Measurements from ENCODE around the gene GPR21.

Gene GPR21

GRCh38 chr9:123061216-123061615 lies 27.7 kb downstream of the GPR21 start:
- H3K4me3 ChIP-seq (ENCODE audit: low read length), result no peak overlapping the region
- TF ChIP-seq, protein P1, sequence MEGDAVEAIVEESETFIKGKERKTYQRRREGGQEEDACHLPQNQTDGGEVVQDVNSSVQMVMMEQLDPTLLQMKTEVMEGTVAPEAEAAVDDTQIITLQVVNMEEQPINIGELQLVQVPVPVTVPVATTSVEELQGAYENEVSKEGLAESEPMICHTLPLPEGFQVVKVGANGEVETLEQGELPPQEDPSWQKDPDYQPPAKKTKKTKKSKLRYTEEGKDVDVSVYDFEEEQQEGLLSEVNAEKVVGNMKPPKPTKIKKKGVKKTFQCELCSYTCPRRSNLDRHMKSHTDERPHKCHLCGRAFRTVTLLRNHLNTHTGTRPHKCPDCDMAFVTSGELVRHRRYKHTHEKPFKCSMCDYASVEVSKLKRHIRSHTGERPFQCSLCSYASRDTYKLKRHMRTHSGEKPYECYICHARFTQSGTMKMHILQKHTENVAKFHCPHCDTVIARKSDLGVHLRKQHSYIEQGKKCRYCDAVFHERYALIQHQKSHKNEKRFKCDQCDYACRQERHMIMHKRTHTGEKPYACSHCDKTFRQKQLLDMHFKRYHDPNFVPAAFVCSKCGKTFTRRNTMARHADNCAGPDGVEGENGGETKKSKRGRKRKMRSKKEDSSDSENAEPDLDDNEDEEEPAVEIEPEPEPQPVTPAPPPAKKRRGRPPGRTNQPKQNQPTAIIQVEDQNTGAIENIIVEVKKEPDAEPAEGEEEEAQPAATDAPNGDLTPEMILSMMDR (IDR thresholded peaks at IDR 0.05; ENCODE audit: insufficient read depth, low read depth, low read length, missing control alignments), result no peak
- DNase-seq (ENCODE audit: low read depth), result no peak

DNA sequence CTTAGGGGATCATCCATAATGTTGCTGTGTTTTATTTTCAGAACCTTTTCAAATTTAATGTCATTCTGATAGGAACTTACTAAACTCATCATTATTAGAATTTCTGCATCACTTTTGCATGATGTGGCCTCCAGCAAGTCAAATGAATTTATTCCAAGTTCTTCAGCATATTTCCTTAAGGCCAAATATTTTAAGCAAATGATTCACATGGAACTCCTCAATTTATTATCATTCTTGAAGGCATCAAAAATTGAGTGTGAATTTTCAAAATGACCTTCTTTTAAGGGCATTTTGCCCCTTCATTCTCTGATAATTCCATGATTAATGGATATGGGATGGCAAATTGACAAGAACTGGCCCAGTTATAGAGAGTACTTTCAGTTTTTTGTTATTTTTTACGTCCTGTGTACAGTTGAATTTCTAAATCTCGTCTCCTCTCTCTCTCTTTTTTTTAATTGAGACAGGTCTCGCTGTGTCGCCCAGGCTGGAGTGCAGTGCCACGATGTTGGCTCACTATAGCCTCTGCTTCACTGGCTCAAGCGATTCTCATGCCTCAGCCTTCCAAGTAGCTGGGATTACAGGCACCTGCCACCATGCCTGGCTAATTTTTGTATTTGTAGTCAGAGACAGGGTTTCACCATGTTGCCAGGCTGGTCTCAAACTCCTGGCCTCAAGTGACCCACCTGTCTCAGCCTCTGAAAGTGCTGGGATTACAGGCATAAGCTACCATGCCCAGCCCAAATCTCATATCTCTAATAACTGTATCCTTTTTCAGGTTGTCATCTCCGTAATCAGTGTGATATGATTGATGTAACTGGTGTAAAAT lies 29.1 kb downstream of the GPR21 start:
- TF ChIP-seq, protein P1 (IDR thresholded peaks at IDR 0.05; ENCODE audit: insufficient read depth, low read depth, low read length, missing control alignments), result no peak
- no peak overlapping the region for H3K4me3 ChIP-seq (ENCODE audit: low read length)
- DNase-seq (ENCODE audit: low read depth), result no peak

DNA sequence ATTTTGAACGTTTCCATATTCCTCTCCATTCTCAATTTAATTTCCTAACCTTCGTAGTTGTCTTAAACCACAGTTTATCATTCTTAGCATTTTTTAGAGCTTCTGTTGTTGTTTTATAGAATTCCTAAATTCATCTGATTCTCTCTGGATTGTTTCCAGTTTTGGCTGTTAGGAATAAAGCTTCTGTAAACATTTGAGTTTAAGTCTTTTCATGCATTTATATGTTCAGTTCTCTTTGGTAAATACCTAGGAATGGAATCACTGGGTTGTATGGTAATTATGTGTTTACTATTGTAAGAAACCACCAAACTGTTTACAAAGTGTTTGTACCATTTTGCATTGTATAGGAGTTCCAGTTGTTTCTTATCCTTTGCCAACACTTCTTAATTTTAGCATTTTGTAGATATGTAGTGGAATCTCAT lies 29.7 kb downstream of the GPR21 start:
- TF ChIP-seq, protein P1 (IDR thresholded peaks at IDR 0.05; ENCODE audit: insufficient read depth, low read depth, low read length, missing control alignments), result no peak
- no peak overlapping the region for H3K4me3 ChIP-seq (ENCODE audit: low read length)
- DNase-seq (ENCODE audit: low read depth), result no peak

- no peak for DNase-seq (ENCODE audit: low read depth)
- TF ChIP-seq, protein P1 (IDR thresholded peaks at IDR 0.05; ENCODE audit: insufficient read depth, low read depth, low read length, missing control alignments), result no peak
- H3K4me3 ChIP-seq (ENCODE audit: low read length), result no peak overlapping the region
These were observed 30.4 kb downstream of the GPR21 start for GRCh38 chr9:123063896-123064295.

DNA sequence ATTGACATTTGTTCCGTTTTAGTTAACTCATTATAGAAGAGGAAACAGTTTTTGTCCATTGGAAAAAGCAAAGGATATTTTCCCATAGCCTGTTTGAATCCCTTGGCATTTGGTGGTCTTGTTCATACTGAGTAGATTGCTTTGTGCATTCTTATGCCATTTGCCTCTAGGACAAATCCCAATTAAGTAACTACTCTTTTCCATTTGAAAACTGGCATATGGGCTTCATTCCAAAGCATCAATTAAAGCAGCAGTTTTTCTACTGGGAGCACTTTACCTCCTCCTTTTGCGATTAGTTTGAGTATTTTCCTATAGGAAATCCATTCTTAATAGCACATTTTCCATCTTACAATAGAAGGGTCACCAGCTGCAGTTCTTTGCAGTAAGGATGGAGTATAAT lies 31.2 kb downstream of the GPR21 start:
- no peak for DNase-seq (ENCODE audit: low read depth)
- TF ChIP-seq, protein P1 (IDR thresholded peaks at IDR 0.05; ENCODE audit: insufficient read depth, low read depth, low read length, missing control alignments), result no peak
- H3K4me3 ChIP-seq (ENCODE audit: low read length), result no peak overlapping the region

DNA sequence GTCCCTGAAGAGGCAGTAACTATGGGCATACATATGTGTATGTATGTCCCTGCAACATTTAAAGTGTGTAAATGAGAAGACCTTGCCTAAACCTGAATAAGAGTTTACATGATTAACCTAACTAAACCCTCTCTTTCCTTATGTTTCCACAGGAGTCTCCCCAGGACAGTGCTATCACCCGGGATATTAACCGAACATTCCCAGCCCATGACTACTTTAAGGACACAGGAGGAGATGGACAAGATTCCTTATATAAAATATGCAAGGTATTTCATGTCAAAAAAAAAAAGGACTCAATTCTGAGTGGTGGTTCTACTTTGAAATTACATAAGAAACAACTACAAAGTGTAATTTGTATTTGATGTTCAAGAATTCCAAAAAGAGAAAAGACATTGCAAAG lies 31.7 kb downstream of the GPR21 start:
- TF ChIP-seq, protein P1 (IDR thresholded peaks at IDR 0.05; ENCODE audit: insufficient read depth, low read depth, low read length, missing control alignments), result no peak
- H3K4me3 ChIP-seq (ENCODE audit: low read length), result no peak overlapping the region
- no peak for DNase-seq (ENCODE audit: low read depth)

DNA sequence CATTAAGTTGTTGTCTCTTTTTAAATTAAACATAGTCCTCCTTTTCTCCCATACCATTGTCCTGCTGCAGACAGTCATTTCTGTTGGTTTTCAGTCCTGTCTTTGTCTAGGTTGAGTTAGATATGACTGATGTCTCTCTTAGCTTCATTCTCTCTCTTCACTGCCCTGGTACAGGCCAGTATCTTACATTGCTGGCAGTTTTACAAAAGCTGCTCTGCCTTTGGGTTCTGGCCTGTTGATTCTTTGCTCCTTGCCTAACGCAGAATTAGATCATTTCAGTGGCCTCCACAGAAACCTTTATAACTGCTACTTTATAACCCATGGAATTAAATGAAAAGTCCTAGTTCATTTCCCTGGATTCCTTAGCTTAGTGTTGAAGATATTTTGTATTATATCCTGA lies 33.7 kb downstream of the GPR21 start:
- TF ChIP-seq, protein P1 (IDR thresholded peaks at IDR 0.05; ENCODE audit: insufficient read depth, low read depth, low read length, missing control alignments), result no peak
- DNase-seq (ENCODE audit: low read depth), result no peak
- no peak overlapping the region for H3K4me3 ChIP-seq (ENCODE audit: low read length)

Data from epithelial cell of esophagus (primary cell).